GM21390 (cell line): Measurements from ENCODE around the gene ZNF316.
"Not testable (repeated sequence)": the region's sequence is repeated elsewhere in the genome, so short reads cannot be mapped to it uniquely, and the experiment has no call there.

Experiments used
- ATAC-seq: cut with Tn5 transposase; IDR thresholded peaks from one replicate; pipeline ENCODE4 v1.9.1; 2021; ENCODE audit not compliant: unreplicated experiment

ZNF316 gene

GRCh38 chr7:6646465-6646864 is 9.3 kb downstream of the ZNF316 start:
- ATAC-seq, result no peak

- no peak for ATAC-seq
These were observed 10.0 kb downstream of the ZNF316 start for GRCh38 chr7:6647080-6647479.

- ATAC-seq, result no peak
These were observed 10.4 kb downstream of the ZNF316 start for GRCh38 chr7:6647541-6647940.

- no peak for ATAC-seq
These were observed 11.1 kb downstream of the ZNF316 start for GRCh38 chr7:6648066-6648814.

- ATAC-seq, result no peak
These were observed 11.6 kb downstream of the ZNF316 start for GRCh38 chr7:6648815-6649104.

GRCh38 chr7:6649241-6649961 is 12.3 kb downstream of the ZNF316 start:
- no peak for ATAC-seq

- no peak for ATAC-seq
These were observed 13.0 kb downstream of the ZNF316 start for GRCh38 chr7:6650086-6650485.

GRCh38 chr7:6650521-6651011 is 13.4 kb downstream of the ZNF316 start:
- ATAC-seq, result no peak

- ATAC-seq, result no peak
These were observed 14.8 kb downstream of the ZNF316 start for GRCh38 chr7:6651851-6652445.

- no peak for ATAC-seq
These were observed 15.4 kb downstream of the ZNF316 start for GRCh38 chr7:6652446-6653011.

- no peak for ATAC-seq
These were observed 16.2 kb downstream of the ZNF316 start for GRCh38 chr7:6653071-6654003.

- no peak for ATAC-seq
These were observed 17.2 kb downstream of the ZNF316 start for GRCh38 chr7:6654113-6654841.

- ATAC-seq, result no peak
These were observed 17.9 kb downstream of the ZNF316 start for GRCh38 chr7:6654842-6655610.

- ATAC-seq, result no peak
These were observed 18.7 kb downstream of the ZNF316 start for GRCh38 chr7:6655636-6656385.

GRCh38 chr7:6656413-6656812 is 19.3 kb downstream of the ZNF316 start:
- no peak for ATAC-seq

GRCh38 chr7:6658618-6659345 is 21.7 kb downstream of the ZNF316 start:
- no peak for ATAC-seq

- not testable (repeated sequence) for ATAC-seq
These were observed 33.7 kb downstream of the ZNF316 start for GRCh38 chr7:6670851-6671250.
